H1 (cell line): ENCODE measurements around the gene CFP. TPM values are rescaled to one million over a fixed set of nuclear protein-coding genes. Genes with fewer than 3 reads are reported as not detected.

Source experiments
- CTCF ChIA-PET: fragments of 300-600 bp; sonication (Branson Sonifier 250); formaldehyde crosslinking; loops from one replicate; lab custom pipeline; 2021; ENCODE audit not compliant: partially characterized antibody; lab: Charles Lee
- POLR2A ChIA-PET: fragments of 300-600 bp; sonication (Branson Sonifier 250); formaldehyde crosslinking; loops from one replicate; lab custom pipeline; 2021; ENCODE audit warnings: inconsistent platforms; ENCODE audit not compliant: partially characterized antibody; lab: Charles Lee
- DNase-seq, 2 experiments: peaks; one replicate each; pipeline versions ENCODE4 v3.0.0 to v3.0.0-alpha.2; 2010 to 2022; ENCODE audit warnings: low spot score in 2 of 2, low read depth in 1 of 2, mixed read lengths in 1 of 2
- FAIRE-seq: peaks from 2 replicates; lab custom pipeline; 2011; peaks lifted over from hg19 to GRCh38; lab: Jason Lieb, UNC
- H2AFZ ChIP-seq: 2 replicates; pipeline ENCODE4 v1.8.1; 2012; ENCODE audit warnings: low read length, inconsistent platforms
- H2AK5ac ChIP-seq: 2 replicates; pipeline ENCODE4 v1.6.1; 2013; ENCODE audit warnings: low read depth, low read length
- H2BK120ac ChIP-seq: replicated peaks from 2 replicates; pipeline ENCODE3; 2013; ENCODE audit warnings: low read depth, low read length, inconsistent platforms
- H2BK12ac ChIP-seq: 2 replicates; pipeline ENCODE4 v1.6.1; 2013; ENCODE audit warnings: low read depth, low read length
- H2BK15ac ChIP-seq: 2 replicates; pipeline ENCODE4 v1.6.1; 2013; ENCODE audit warnings: low read length
- H2BK20ac ChIP-seq: 2 replicates; pipeline ENCODE4 v1.6.1; 2013; ENCODE audit warnings: low read length
- H2BK5ac ChIP-seq: 2 replicates; pipeline ENCODE4 v1.6.1; 2013; ENCODE audit warnings: low read depth, low read length
- H3K14ac ChIP-seq: 2 replicates; pipeline ENCODE4 v1.6.1; 2013; ENCODE audit warnings: inconsistent platforms; ENCODE audit not compliant: insufficient read length
- H3K18ac ChIP-seq: 2 replicates; pipeline ENCODE4 v1.6.1; 2013; ENCODE audit warnings: low read length; ENCODE audit errors: extremely low read depth
- H3K23ac ChIP-seq: 2 replicates; pipeline ENCODE4 v1.6.1; 2013; ENCODE audit warnings: inconsistent platforms; ENCODE audit not compliant: insufficient read length
- H3K23me2 ChIP-seq: 2 replicates; pipeline ENCODE4 v1.6.1; 2013; ENCODE audit warnings: low read depth, low read length
- H3K27ac ChIP-seq: 2 replicates; pipeline ENCODE4 v1.6.1; 2011; ENCODE audit warnings: low read depth, low read length, inconsistent platforms
- H3K27me3 ChIP-seq, 4 experiments: replicated peaks in 1 of 4; 1 replicate in 1 of 4; 2 replicates in 3 of 4; pipeline versions ENCODE4 v1.6.1 to v1.8.1; 2011 to 2013; ENCODE audit warnings: low read length in 3 of 4, mild to moderate bottlenecking in 3 of 4, inconsistent platforms in 2 of 4, mixed read lengths in 2 of 4, moderate library complexity in 1 of 4; ENCODE audit not compliant: control insufficient read depth in 3 of 4, insufficient read depth in 3 of 4; ENCODE audit errors: extremely low read depth in 1 of 4
- H3K36me3 ChIP-seq, 4 experiments: 2 replicates each; pipeline versions ENCODE4 v1.6.1 to v1.8.1; 2011 to 2013; ENCODE audit warnings: mild to moderate bottlenecking in 4 of 4, low read length in 3 of 4, moderate library complexity in 2 of 4, control low read depth in 1 of 4, inconsistent platforms in 1 of 4; ENCODE audit not compliant: insufficient read depth in 4 of 4, control insufficient read depth in 2 of 4
- H3K4ac ChIP-seq: replicated peaks from 2 replicates; pipeline ENCODE3; 2013; ENCODE audit warnings: low read length, low read depth, mixed read lengths, inconsistent platforms; ENCODE audit not compliant: insufficient read length
- H3K4me1 ChIP-seq, 4 experiments: replicated peaks in 1 of 4; 1 replicate in 1 of 4; 2 replicates in 3 of 4; pipeline versions ENCODE4 v1.6.1 to v1.8.1; 2011 to 2013; ENCODE audit warnings: low read length in 3 of 4, inconsistent platforms in 2 of 4, mixed read lengths in 1 of 4; ENCODE audit not compliant: insufficient read depth in 4 of 4, control insufficient read depth in 3 of 4
- H3K4me2 ChIP-seq, 2 experiments: 2 replicates each; pipeline versions ENCODE4 v1.6.1 to v1.8.1; 2011 to 2013; ENCODE audit warnings: low read depth in 2 of 2, low read length in 2 of 2, control low read depth in 1 of 2, inconsistent platforms in 1 of 2, mild to moderate bottlenecking in 1 of 2; ENCODE audit not compliant: insufficient read depth in 1 of 2
- H3K4me3 ChIP-seq, 4 experiments: fragments of 200-600, 300-600 bp in 1 of 4; sonication (generic), shearing (Covaris generic), sonication (Bioruptor Twin) in 1 of 4; 2 replicates each; pipeline versions ENCODE4 v1.5.1 to v1.8.1; 2011 to 2016; ENCODE audit warnings: low read length in 4 of 4, low read depth in 3 of 4, control low read depth in 2 of 4, inconsistent platforms in 2 of 4, mild to moderate bottlenecking in 2 of 4, mixed read lengths in 1 of 4, moderate library complexity in 1 of 4; ENCODE audit not compliant: insufficient read depth in 2 of 4; ENCODE audit errors: extremely low read depth in 1 of 4
- H3K56ac ChIP-seq: replicated peaks from 2 replicates; pipeline ENCODE3; 2013; ENCODE audit warnings: low read depth, mild to moderate bottlenecking, mixed read lengths, low read length, inconsistent platforms; ENCODE audit not compliant: insufficient read length
- H3K79me1 ChIP-seq: 2 replicates; pipeline ENCODE4 v1.6.1; 2013; ENCODE audit warnings: low read depth, low read length, control low read depth
- H3K79me2 ChIP-seq, 2 experiments: 2 replicates each; pipeline versions ENCODE4 v1.6.1 to v1.8.1; 2012 to 2013; ENCODE audit warnings: low read length in 2 of 2, mild to moderate bottlenecking in 2 of 2, inconsistent platforms in 1 of 2; ENCODE audit not compliant: insufficient read depth in 2 of 2, control insufficient read depth in 1 of 2
- H3K9ac ChIP-seq, 4 experiments: replicated peaks in 1 of 4; 1 replicate in 1 of 4; 2 replicates in 3 of 4; pipeline versions ENCODE4 v1.6.1 to v1.8.1; 2011 to 2013; ENCODE audit warnings: low read depth in 3 of 4, low read length in 3 of 4, control low read depth in 2 of 4, mild to moderate bottlenecking in 2 of 4, moderate library complexity in 2 of 4, inconsistent platforms in 1 of 4; ENCODE audit errors: extremely low read depth in 1 of 4
- H3K9me3 ChIP-seq, 2 experiments: 2 replicates each; pipeline versions ENCODE4 v1.6.1 to v1.8.1; 2012 to 2013; ENCODE audit warnings: mild to moderate bottlenecking in 2 of 2, moderate library complexity in 2 of 2, control low read depth in 1 of 2, inconsistent platforms in 1 of 2, low read depth in 1 of 2, low read length in 1 of 2, mixed read lengths in 1 of 2; ENCODE audit not compliant: insufficient read depth in 2 of 2
- H4K20me1 ChIP-seq, 2 experiments: replicated peaks in 1 of 2; 2 replicates each; pipeline versions ENCODE3 to v1.8.1; 2011 to 2013; ENCODE audit warnings: inconsistent platforms in 2 of 2, low read length in 2 of 2, mild to moderate bottlenecking in 1 of 2; ENCODE audit not compliant: insufficient read depth in 2 of 2, control insufficient read depth in 1 of 2
- H4K5ac ChIP-seq: 2 replicates; pipeline ENCODE4 v1.6.1; 2013; ENCODE audit warnings: low read length, low read depth, mixed read lengths, inconsistent platforms; ENCODE audit not compliant: insufficient read length
- H4K8ac ChIP-seq: 2 replicates; pipeline ENCODE4 v1.8.0; 2013; ENCODE audit warnings: mild to moderate bottlenecking, moderate library complexity, low read length, inconsistent platforms; ENCODE audit not compliant: insufficient read depth; ENCODE audit errors: extremely low read depth
- H4K91ac ChIP-seq: replicated peaks from 2 replicates; pipeline ENCODE3; 2013; ENCODE audit warnings: low read length, mixed read lengths, inconsistent platforms; ENCODE audit not compliant: insufficient read length
- CBX5 ChIP-seq: fragments of 300-800, 300-1000 bp; sonication (generic); IDR thresholded peaks from 2 replicates; pipeline ENCODE4 v1.7.1; 2016; ENCODE audit warnings: antibody characterized with exemption, low read length, low read depth
- JUN ChIP-seq: IDR thresholded peaks from 2 replicates; pipeline ENCODE4 v1.6.1; 2011; ENCODE audit warnings: low read depth, mild to moderate bottlenecking, improper control_type of control experiment, low read length
- NRF1 ChIP-seq: IDR thresholded peaks from 2 replicates; pipeline ENCODE4 v1.6.1; 2011; ENCODE audit warnings: mild to moderate bottlenecking, low read depth, low read length, improper control_type of control experiment
- RBBP5 ChIP-seq: IDR thresholded peaks from 2 replicates; pipeline ENCODE4 v1.7.1; 2012; ENCODE audit warnings: low read depth, mild to moderate bottlenecking, inconsistent platforms, low read length, moderate library complexity, borderline replicate concordance
- RFX5 ChIP-seq: IDR thresholded peaks from 2 replicates; pipeline ENCODE4 v1.6.1; 2011; ENCODE audit warnings: low read depth, low read length, improper control_type of control experiment, borderline replicate concordance
- SIX5 ChIP-seq: IDR thresholded peaks from 2 replicates; pipeline ENCODE4 v1.6.1; 2011; ENCODE audit warnings: mild to moderate bottlenecking, low read depth, low read length
- SRF ChIP-seq: IDR thresholded peaks from 2 replicates; pipeline ENCODE4 v1.6.1; 2011; ENCODE audit warnings: mild to moderate bottlenecking, low read depth, low read length, moderate library complexity
- SUZ12 ChIP-seq: fragments of 200-600 bp; sonication (generic); IDR thresholded peaks from 2 replicates; pipeline ENCODE4 v1.6.1; 2012; ENCODE audit warnings: mild to moderate bottlenecking, inconsistent platforms, low read length, moderate library complexity, mixed read lengths
- TAF1 ChIP-seq: IDR thresholded peaks from 2 replicates; pipeline ENCODE4 v1.6.1; 2011; ENCODE audit warnings: mild to moderate bottlenecking, low read depth, low read length
- TEAD4 ChIP-seq: IDR thresholded peaks from 2 replicates; pipeline ENCODE4 v1.6.1; 2012; ENCODE audit warnings: low read depth, low read length, inconsistent platforms, mixed read lengths
- YY1 ChIP-seq: IDR thresholded peaks from 2 replicates; pipeline ENCODE4 v1.6.1; 2011; ENCODE audit warnings: low read depth, mild to moderate bottlenecking, low read length
- WGBS, 2 experiments: shearing (Covaris generic) in 1 of 2; methylation state at CpG; one replicate each; pipeline versions ENCODE4 v1.1.6 to v1.1.7; 2013 to 2015; ENCODE audit warnings: low lambda C conversion rate in 2 of 2, mixed read lengths in 2 of 2, inconsistent platforms in 1 of 2, low coverage in 1 of 2, missing lambda C conversion rate in 1 of 2; ENCODE audit not compliant: insufficient replicate concordance in 2 of 2, insufficient coverage in 1 of 2, insufficient read length in 1 of 2; ENCODE audit errors: extremely low coverage in 1 of 2, missing lambda C conversion rate in 1 of 2; 5-methylcytosine and 5-hydroxymethylcytosine counted together
- polyA plus RNA-seq, 7 experiments: library from polyadenylated mRNA; depleted of rRNA in 3 of 7; stranded (reverse) in 5 of 7; unstranded in 2 of 7; fragments of >200 nt in 5 of 7; fragments of 200-250 nt in 2 of 7; gene quantifications; 1 replicate in 5 of 7; 2 replicates in 1 of 7; 4 replicates in 1 of 7; pipeline versions ENCODE4 v1.2.1 to v1.2.3, GENCODE V29; 2011 to 2013; ENCODE audit warnings: missing spikeins in 2 of 7, mixed read lengths in 2 of 7
- total RNA-seq: library from RNA; stranded (reverse); fragmentation: NEBNext Ultra II Directional; extraction: Animal tissue kit (Norgen Biotek cat#: 25700); gene quantifications from 2 replicates; pipeline ENCODE4 v1.2.1, GENCODE V29; 2021

The CFP gene
- total and polyA plus RNA-seq, 2 of the 8 experiments (the other 6 are each of a cell fraction or from before 2014, with no cell fraction given): 0.76 to 2.2 TPM

DNA sequence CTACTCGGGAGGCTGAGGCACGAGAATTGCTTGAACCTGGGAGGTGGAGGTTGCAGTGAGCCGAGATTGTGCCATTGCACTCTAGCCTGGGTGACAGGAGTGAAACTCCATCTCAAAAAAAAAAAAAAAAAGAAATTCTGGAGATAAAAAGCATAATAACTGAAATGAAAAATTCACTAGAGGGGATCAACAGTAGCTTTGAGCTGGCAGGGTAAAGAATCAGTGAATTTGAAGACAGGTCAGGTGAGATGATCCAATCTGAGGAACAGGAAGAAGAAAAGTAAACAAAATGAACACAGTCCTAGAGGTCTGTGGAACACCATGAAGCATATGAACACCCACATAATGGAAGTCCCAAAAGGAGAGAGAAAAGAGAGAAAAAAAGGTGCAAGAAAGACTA, 32.5 kb downstream of the CFP start:
- no peak overlapping the region for H2AK5ac ChIP-seq
- H3K27ac ChIP-seq: no peak overlapping the region
- H4K20me1 ChIP-seq: no peaks in the 10 kb centered on the region
- no peaks in the 10 kb centered on the region for H3K79me2 ChIP-seq
- TF ChIP-seq TAF1: no peak
- no peak for TF ChIP-seq RFX5
- no peak for TF ChIP-seq CBX5
- no peak for TF ChIP-seq SRF
- TF ChIP-seq NRF1: no peak
- no peak for TF ChIP-seq YY1
- TF ChIP-seq SIX5: no peak
- TF ChIP-seq SUZ12: no peak
- no peak for TF ChIP-seq JUN
- no peak for TF ChIP-seq RBBP5
- no peak for TF ChIP-seq TEAD4
- TF ChIP-seq, all 59 proteins: peak for 0
- Histone ChIP-seq H2AFZ (no peak overlapping the region), H3K23ac (no peak overlapping the region), H2BK120ac (no peak overlapping the region), H4K91ac (no peak overlapping the region), H4K8ac (no peak overlapping the region), H3K79me1 (no peaks in the 10 kb centered on the region), H3K9me3 (no peaks in the 10 kb centered on the region), H3K27me3 (no peaks in the 10 kb centered on the region), H3K23me2 (no peaks in the 10 kb centered on the region), H2BK20ac (no peak overlapping the region), H3K56ac (no peak overlapping the region), H3K4me2 (no peak overlapping the region), H3K4me1 (no peaks in the 10 kb centered on the region), H3K36me3 (no peaks in the 10 kb centered on the region), H4K5ac (no peak overlapping the region), H2BK5ac (no peak overlapping the region), H3K9ac (no peak overlapping the region), H2BK12ac (no peak overlapping the region), H3K14ac (no peak overlapping the region), H2BK15ac (no peak overlapping the region), H3K18ac (no peak overlapping the region), H3K4me3 (no peak overlapping the region), H3K4ac (no peak overlapping the region)
- WGBS, 2 experiments: 80% methylated on average over 1 of the region's 3 CpGs; no CpG with 5 or more reads in 1 of the 2 experiments
- POLR2A ChIA-PET: no interaction called here
- DNase-seq: no peak
- FAIRE-seq: no peak
- CTCF ChIA-PET: no interaction called here
